Measurements from ENCODE around the gene TRAK2. TPM values are rescaled to one million over a fixed set of nuclear protein-coding genes. Genes with fewer than 3 reads are reported as not detected.

TRAK2 gene
- total and polyA plus RNA-seq, 2 of the 8 experiments (the other 6 are each of a cell fraction or from before 2014, with no cell fraction given) = 4.5 to 15.7 TPM

DNA sequence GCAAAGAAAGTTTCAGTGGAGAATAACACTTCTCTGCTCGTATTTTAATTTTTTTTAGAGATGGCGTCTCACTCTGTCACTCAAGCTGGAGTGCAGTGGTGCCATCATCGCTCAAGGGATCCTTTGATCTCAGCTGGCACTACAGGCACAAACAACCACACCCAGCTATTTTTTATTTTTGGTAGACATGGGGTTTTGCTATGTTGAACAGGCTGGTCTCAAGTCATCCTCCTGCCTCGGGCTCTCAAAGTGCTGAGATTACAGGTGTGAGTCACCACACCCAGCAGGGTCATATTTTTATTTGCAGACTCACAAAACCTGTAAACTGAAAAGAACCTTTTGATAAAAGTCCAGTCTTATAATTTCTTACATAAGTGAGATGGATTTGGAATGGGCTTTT lies 2.6 kb downstream of the TRAK2 start (continued):
- TF ChIP-seq, protein P1, sequence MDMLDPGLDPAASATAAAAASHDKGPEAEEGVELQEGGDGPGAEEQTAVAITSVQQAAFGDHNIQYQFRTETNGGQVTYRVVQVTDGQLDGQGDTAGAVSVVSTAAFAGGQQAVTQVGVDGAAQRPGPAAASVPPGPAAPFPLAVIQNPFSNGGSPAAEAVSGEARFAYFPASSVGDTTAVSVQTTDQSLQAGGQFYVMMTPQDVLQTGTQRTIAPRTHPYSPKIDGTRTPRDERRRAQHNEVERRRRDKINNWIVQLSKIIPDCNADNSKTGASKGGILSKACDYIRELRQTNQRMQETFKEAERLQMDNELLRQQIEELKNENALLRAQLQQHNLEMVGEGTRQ (IDR thresholded peaks at IDR 0.05; ENCODE audit: low read length) = no peak
- TF ChIP-seq POLR2A (IDR thresholded peaks at IDR 0.05; ENCODE audit: control extremely low read depth in 1 of 2, low read depth in 2 of 2, low read length in 2 of 2) (no peak), SP2 (IDR thresholded peaks at IDR 0.05; ENCODE audit: low read length) (no peak), SIRT6 (IDR thresholded peaks at IDR 0.05; ENCODE audit: low read length) (no peak), TEAD4 (IDR thresholded peaks at IDR 0.05; ENCODE audit: low read depth, low read length) (no peak), SIX5 (IDR thresholded peaks at IDR 0.05; ENCODE audit: low read depth, low read length) (no peak), CHD1 (IDR thresholded peaks at IDR 0.05; ENCODE audit: low read depth, low read length) (no peak)

All from H1 (cell line).